IMR-90 (cell line): ENCODE data around the gene CEP72.
"Not testable (repeated sequence)": the region's sequence is repeated elsewhere in the genome, so short reads cannot be mapped to it uniquely, and the experiment has no call there.

Experiments used
- CEBPB ChIP-seq: IDR thresholded peaks from 2 replicates; pipeline ENCODE4 v1.6.1; 2012; ENCODE audit warnings: low read depth, low read length, improper control_type of control experiment
- POLR2A ChIP-seq: IDR thresholded peaks from 2 replicates; pipeline ENCODE4 v1.6.1; 2012; ENCODE audit warnings: mild to moderate bottlenecking, low read depth, low read length
- RFX5 ChIP-seq: IDR thresholded peaks from 2 replicates; pipeline ENCODE4 v1.8.0; 2012; ENCODE audit warnings: low read depth, mild to moderate bottlenecking, low read length, moderate library complexity
- TF ChIP-seq, protein P1 (sequence below): conservative IDR thresholded peaks from 2 replicates; pipeline ENCODE4 v1.5.1; 2012; ENCODE audit warnings: mild to moderate bottlenecking, low read depth, low read length, improper control_type of control experiment
- TF ChIP-seq, protein P2 (sequence below): fragments of 150-350 bp; IDR thresholded peaks from 2 replicates; pipeline ENCODE4 v1.6.1; 2017; ENCODE audit warnings: mild to moderate bottlenecking, antibody characterized with exemption, low read length, low read depth

DNA sequence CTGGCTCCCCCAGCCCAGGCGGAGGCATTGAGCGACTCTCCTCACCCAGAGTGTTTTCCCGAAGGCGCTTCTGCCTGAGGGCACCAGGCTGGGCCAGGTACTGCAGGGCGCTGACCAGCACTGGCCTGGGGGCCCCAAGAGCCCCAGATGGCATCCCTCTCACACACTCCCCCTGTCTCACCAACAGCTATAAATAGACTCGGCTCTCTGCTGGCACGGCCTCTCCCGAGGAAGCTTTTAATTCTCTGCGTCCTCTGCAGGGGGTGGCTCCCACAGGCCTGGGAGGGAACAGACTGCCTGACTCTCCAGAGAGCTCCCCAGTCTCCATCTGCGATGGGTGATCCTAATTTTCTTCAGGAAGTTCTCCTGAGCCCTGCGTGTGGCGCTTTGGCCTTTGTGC, 78.2 kb downstream of the CEP72 start:
- TF ChIP-seq RFX5, CEBPB, POLR2A: not testable (repeated sequence)
- TF ChIP-seq, protein P1, sequence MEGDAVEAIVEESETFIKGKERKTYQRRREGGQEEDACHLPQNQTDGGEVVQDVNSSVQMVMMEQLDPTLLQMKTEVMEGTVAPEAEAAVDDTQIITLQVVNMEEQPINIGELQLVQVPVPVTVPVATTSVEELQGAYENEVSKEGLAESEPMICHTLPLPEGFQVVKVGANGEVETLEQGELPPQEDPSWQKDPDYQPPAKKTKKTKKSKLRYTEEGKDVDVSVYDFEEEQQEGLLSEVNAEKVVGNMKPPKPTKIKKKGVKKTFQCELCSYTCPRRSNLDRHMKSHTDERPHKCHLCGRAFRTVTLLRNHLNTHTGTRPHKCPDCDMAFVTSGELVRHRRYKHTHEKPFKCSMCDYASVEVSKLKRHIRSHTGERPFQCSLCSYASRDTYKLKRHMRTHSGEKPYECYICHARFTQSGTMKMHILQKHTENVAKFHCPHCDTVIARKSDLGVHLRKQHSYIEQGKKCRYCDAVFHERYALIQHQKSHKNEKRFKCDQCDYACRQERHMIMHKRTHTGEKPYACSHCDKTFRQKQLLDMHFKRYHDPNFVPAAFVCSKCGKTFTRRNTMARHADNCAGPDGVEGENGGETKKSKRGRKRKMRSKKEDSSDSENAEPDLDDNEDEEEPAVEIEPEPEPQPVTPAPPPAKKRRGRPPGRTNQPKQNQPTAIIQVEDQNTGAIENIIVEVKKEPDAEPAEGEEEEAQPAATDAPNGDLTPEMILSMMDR: not testable (repeated sequence)
- TF ChIP-seq, protein P2, sequence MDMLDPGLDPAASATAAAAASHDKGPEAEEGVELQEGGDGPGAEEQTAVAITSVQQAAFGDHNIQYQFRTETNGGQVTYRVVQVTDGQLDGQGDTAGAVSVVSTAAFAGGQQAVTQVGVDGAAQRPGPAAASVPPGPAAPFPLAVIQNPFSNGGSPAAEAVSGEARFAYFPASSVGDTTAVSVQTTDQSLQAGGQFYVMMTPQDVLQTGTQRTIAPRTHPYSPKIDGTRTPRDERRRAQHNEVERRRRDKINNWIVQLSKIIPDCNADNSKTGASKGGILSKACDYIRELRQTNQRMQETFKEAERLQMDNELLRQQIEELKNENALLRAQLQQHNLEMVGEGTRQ: not testable (repeated sequence)
